Caco-2 (cell line): ENCODE data around the gene BPIFB2. TPM values are rescaled to one million over a fixed set of nuclear protein-coding genes. Genes with fewer than 3 reads are reported as not detected.
"Not testable (repeated sequence)": the region's sequence is repeated elsewhere in the genome, so short reads cannot be mapped to it uniquely, and the experiment has no call there.

Source experiments
- BruUV-seq: library from RNA; stranded (reverse); fragments of 400-500 nt; replicated peaks from 2 replicates; lab custom pipeline; 2021; lab: Mats Ljungman, UMichigan
- CTCF ChIA-PET: fragments of 300-600 bp; sonication (Branson Sonifier 250); formaldehyde crosslinking; loops from one replicate; lab custom pipeline; 2022; ENCODE audit warnings: antibody characterized with exemption; lab: Charles Lee
- POLR2A ChIA-PET: fragments of 300-600 bp; sonication (Branson Sonifier 250); formaldehyde crosslinking; loops from one replicate; lab custom pipeline; 2022; ENCODE audit warnings: antibody characterized with exemption; lab: Charles Lee
- DNase-seq, 2 experiments: peaks; one replicate each; pipeline versions ENCODE4 v3.0.0 to v3.0.0-alpha.2; 2020 to 2022
- H3K27me3 ChIP-seq: replicated peaks from 2 replicates; pipeline ENCODE4 v1.6.0; 2011; ENCODE audit warnings: low read length; ENCODE audit not compliant: control insufficient read depth, insufficient read depth
- H3K36me3 ChIP-seq: 2 replicates; pipeline ENCODE4 v1.5.1; 2011; ENCODE audit warnings: low read length; ENCODE audit not compliant: control insufficient read depth, insufficient read depth
- H3K4me1 ChIP-seq: fragments of 250-450 bp; sonication (Bioruptor Pico); 2 replicates; pipeline ENCODE4 v1.5.1; 2020; ENCODE audit warnings: mild to moderate bottlenecking
- H3K4me3 ChIP-seq: 2 replicates; pipeline ENCODE4 v1.5.1; 2011; ENCODE audit warnings: low read depth, mild to moderate bottlenecking, control low read depth, low read length
- H3K9me3 ChIP-seq: fragments of 250-450 bp; sonication (Bioruptor Pico); 2 replicates; pipeline ENCODE4 v1.5.1; 2020; ENCODE audit warnings: mild to moderate bottlenecking, moderate library complexity
- H3K27ac Mint-ChIP-seq: one replicate; pipeline ENCODE4 v1.8.0; 2022; ENCODE audit warnings: mixed read lengths; ENCODE audit not compliant: unreplicated experiment
- H3K27me3 Mint-ChIP-seq: one replicate; pipeline ENCODE4 v1.8.0; 2022; ENCODE audit warnings: mixed read lengths; ENCODE audit not compliant: insufficient read depth, unreplicated experiment
- H3K36me3 Mint-ChIP-seq: one replicate; pipeline ENCODE4 v1.8.0; 2022; ENCODE audit warnings: mild to moderate bottlenecking, mixed read lengths; ENCODE audit not compliant: insufficient read depth, unreplicated experiment
- H3K4me1 Mint-ChIP-seq: one replicate; pipeline ENCODE4 v1.8.0; 2022; ENCODE audit warnings: low read depth, mixed read lengths; ENCODE audit not compliant: unreplicated experiment
- H3K4me3 Mint-ChIP-seq: one replicate; pipeline ENCODE4 v1.8.0; 2022; ENCODE audit warnings: mild to moderate bottlenecking, moderate library complexity, mixed read lengths; ENCODE audit not compliant: unreplicated experiment
- H3K9me3 Mint-ChIP-seq: one replicate; pipeline ENCODE4 v1.8.0; 2022; ENCODE audit warnings: mixed read lengths; ENCODE audit not compliant: unreplicated experiment
- intact Hi-C: fragments of 100-400 bp; cut with micrococcal nuclease; formaldehyde crosslinking; loops from one replicate; pipeline ENCODE4 v1.10.0; 2022; ENCODE audit not compliant: unreplicated experiment
- total RNA-seq: library from RNA; stranded (reverse); gene quantifications from 2 replicates; pipeline ENCODE4 v1.2.3, GENCODE V29; 2022
- TF ChIP-seq, protein P1 (sequence below), 2 experiments: fragments of 200-600 bp in 1 of 2; IDR thresholded peaks; 1 replicate in 1 of 2; 2 replicates in 1 of 2; pipeline versions ENCODE4 v1.5.1 to v1.8.0; 2011 to 2022; ENCODE audit warnings: antibody characterized with exemption in 1 of 2, control low read depth in 1 of 2, inconsistent platforms in 1 of 2, low read depth in 1 of 2, low read length in 1 of 2, mild to moderate bottlenecking in 1 of 2, moderate library complexity in 1 of 2; ENCODE audit not compliant: insufficient read depth in 1 of 2, severe bottlenecking in 1 of 2, unreplicated experiment in 1 of 2

Gene BPIFB2
- total RNA-seq, 1 experiment from 2014 or later, result not detected

DNA sequence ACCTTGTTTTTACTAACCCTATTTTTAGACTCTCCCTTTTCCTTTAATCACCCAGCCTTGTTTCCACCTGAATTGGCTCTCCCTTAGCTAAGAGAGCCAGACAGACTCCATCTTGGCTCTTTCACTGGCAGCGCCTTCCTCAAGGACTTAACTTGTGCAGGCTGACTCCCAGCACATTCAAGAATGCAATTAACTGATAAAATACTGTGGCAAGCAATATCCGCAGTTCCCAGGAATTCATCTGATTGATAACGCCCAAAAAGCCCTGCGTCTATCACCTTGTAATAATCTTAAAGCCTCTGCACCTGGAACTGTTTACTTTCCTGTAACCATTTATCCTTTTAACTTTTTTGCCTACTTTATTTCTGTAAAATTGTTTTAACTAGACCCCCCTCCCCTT is 32.4 kb upstream of the BPIFB2 start:
- intact Hi-C loops, H3K4me1 ChIP-seq, H3K36me3 ChIP-seq, H3K27ac Mint-ChIP-seq, H3K9me3 Mint-ChIP-seq, CTCF ChIA-PET, BruUV-seq, H3K4me3 ChIP-seq, H3K4me1 Mint-ChIP-seq, H3K27me3 ChIP-seq, H3K27me3 Mint-ChIP-seq, POLR2A ChIA-PET, H3K4me3 Mint-ChIP-seq, H3K36me3 Mint-ChIP-seq: not testable (repeated sequence)
- DNase-seq, result peak in 1 of 2 experiments; percentile 30
- peaks cover 16% of the 10 kb centered on the region; the same call in 1 of the 2 replicates for H3K9me3 ChIP-seq

DNA sequence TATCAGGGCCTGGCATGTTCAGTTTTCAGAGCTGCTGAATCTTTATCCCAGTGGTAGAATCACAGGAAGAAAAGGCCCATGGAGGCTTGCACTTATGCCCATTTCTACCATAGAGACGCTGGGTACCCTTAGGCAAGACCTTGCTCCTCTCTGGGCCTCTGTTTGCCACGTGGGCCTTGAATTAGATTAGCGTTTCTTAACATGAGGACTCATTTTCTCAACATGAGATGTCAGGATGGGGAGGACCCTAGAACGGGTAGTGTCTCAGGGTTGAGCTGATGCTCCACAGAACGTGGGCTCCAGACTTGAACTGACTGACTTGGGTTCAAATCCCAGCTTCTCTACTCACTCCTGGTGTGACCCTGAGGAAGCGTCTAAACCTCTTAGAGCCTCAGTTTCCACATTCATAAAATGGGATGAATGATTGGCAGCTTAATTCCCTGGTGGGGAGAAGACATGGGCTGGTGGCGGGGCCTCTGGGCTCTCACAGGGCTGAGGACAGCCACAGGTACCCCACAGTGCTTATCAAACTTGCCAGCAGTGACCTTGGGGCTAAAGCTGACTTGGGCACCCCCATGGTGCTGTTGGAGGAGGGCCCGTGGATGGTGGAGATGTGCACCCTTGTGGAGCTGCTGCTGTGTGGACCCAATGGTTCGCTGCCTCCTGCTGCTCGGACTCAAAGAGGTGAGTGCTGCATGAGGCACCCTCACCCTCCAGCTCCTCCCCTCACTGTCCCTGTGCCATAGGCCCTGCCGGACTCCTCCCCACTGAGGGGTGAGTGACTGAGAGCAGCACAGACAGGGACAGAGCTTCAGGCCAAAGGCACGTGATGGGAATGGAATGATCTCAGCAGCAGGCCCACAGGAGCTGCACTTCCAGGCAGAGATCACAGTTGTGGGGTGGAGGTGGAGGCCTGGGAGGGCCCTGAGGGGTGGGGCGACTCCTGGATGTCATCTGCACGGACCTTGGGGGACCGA is 31.5 kb upstream of the BPIFB2 start:
- peak in 1 of 2 experiments; percentile 46 for DNase-seq
- intact Hi-C loops, result no loop called here
- H3K36me3 Mint-ChIP-seq, result no peaks in the 10 kb centered on the region
- no peaks in the 10 kb centered on the region for H3K9me3 Mint-ChIP-seq
- peaks cover 16% of the 10 kb centered on the region; the same call in 1 of the 2 replicates for H3K9me3 ChIP-seq
- H3K4me1 Mint-ChIP-seq, result peaks cover 10% of the 10 kb centered on the region
- POLR2A ChIA-PET, result no interaction called here
- no peak overlapping the region for H3K27ac Mint-ChIP-seq
- no peaks in the 10 kb centered on the region for H3K27me3 ChIP-seq
- 0 out of 2 replicates have a peak, but pooled peaks cover 4% of the 10 kb centered on the region for H3K4me1 ChIP-seq
- H3K27me3 Mint-ChIP-seq, result peaks cover 3% of the 10 kb centered on the region
- H3K4me3 Mint-ChIP-seq, result no peak overlapping the region
- H3K4me3 ChIP-seq, result no peak overlapping the region
- no TSS peak for BruUV-seq
- TF ChIP-seq, protein P1, sequence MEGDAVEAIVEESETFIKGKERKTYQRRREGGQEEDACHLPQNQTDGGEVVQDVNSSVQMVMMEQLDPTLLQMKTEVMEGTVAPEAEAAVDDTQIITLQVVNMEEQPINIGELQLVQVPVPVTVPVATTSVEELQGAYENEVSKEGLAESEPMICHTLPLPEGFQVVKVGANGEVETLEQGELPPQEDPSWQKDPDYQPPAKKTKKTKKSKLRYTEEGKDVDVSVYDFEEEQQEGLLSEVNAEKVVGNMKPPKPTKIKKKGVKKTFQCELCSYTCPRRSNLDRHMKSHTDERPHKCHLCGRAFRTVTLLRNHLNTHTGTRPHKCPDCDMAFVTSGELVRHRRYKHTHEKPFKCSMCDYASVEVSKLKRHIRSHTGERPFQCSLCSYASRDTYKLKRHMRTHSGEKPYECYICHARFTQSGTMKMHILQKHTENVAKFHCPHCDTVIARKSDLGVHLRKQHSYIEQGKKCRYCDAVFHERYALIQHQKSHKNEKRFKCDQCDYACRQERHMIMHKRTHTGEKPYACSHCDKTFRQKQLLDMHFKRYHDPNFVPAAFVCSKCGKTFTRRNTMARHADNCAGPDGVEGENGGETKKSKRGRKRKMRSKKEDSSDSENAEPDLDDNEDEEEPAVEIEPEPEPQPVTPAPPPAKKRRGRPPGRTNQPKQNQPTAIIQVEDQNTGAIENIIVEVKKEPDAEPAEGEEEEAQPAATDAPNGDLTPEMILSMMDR (IDR thresholded peaks at IDR 0.05; ENCODE audit: insufficient read depth in 1 of 2, low read depth in 1 of 2, low read length in 1 of 2, severe bottlenecking in 1 of 2, unreplicated experiment in 1 of 2), result no peak
- CTCF ChIA-PET, result interaction anchor here (0.7 kb wide), 1 partner anchor 11 kb away, joined by 3 read pairs; no protein-coding TSS in a partner anchor
- H3K36me3 ChIP-seq, result no peaks in the 10 kb centered on the region

DNA sequence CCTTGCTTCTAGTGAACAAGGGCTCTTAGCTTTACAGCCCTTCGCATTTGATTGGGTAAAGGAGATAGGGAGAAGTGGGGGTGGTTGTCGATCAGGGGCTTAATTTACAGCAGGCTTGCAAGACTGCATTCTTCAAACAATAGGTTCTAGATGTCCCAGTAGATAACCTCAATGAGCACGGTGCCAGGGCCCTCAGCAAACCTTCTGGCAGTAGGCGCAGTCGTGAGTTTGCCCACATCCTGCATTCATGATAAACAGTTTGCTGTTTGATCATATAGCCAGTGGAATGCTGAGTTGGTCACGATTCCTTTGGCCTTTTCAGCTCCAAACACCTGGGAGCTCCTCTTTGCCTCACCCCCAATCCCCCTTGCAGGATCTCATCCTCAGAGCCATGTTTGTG is 30.8 kb upstream of the BPIFB2 start:
- ChIA-PET POLR2A (no interaction called here), CTCF (no interaction called here)
- H3K9me3 Mint-ChIP-seq, result no peaks in the 10 kb centered on the region
- H3K27ac Mint-ChIP-seq, result no peak overlapping the region
- Histone ChIP-seq H3K27me3 (no peaks in the 10 kb centered on the region), H3K4me3 (no peak overlapping the region), H3K4me1 (0 out of 2 replicates have a peak, but pooled peaks cover 4% of the 10 kb centered on the region), H3K36me3 (no peaks in the 10 kb centered on the region), H3K9me3 (peaks cover 16% of the 10 kb centered on the region; the same call in 1 of the 2 replicates)
- TF ChIP-seq, protein P1 (IDR thresholded peaks at IDR 0.05; ENCODE audit: insufficient read depth in 1 of 2, low read depth in 1 of 2, low read length in 1 of 2, severe bottlenecking in 1 of 2, unreplicated experiment in 1 of 2), result no peak
- H3K27me3 Mint-ChIP-seq, result peaks cover 3% of the 10 kb centered on the region
- no peaks in the 10 kb centered on the region for H3K36me3 Mint-ChIP-seq
- peaks cover 10% of the 10 kb centered on the region for H3K4me1 Mint-ChIP-seq
- BruUV-seq, result no TSS peak
- peak in 1 of 2 experiments; percentile 30 for DNase-seq
- intact Hi-C loops, result no loop called here
- H3K4me3 Mint-ChIP-seq, result no peak overlapping the region
